T-helper 17 cell (primary cell): ENCODE measurements around the gene GATA3. TPM values are rescaled to one million over a fixed set of nuclear protein-coding genes. Genes with fewer than 3 reads are reported as not detected.
A peak's percentile ranks its signal among the peaks of the same experiment; 100 is the strongest.

Experiments used
- ATAC-seq: fragments of 150-1000 bp; cut with Tn5 transposase; 2 replicates; pipeline ENCODE4 v1.10.0; 2021; ENCODE audit warnings: mild to moderate bottlenecking, moderate library complexity
- DNase-seq, 3 donors: peaks; one replicate each; pipeline versions ENCODE4 v3.0.0 to v3.0.0-alpha.2; 2020 to 2021
- H3K9me3 ChIP-seq: one replicate; pipeline ENCODE4 v1.7.0; 2013; ENCODE audit warnings: low read length, mild to moderate bottlenecking; ENCODE audit not compliant: control insufficient read depth, poor library complexity, severe bottlenecking
- H3K27ac Mint-ChIP-seq: one replicate; pipeline ENCODE4 v1.8.0; 2022; ENCODE audit warnings: mild to moderate bottlenecking, moderate library complexity, mixed read lengths
- H3K27me3 Mint-ChIP-seq: one replicate; pipeline ENCODE4 v1.8.0; 2022; ENCODE audit warnings: mixed read lengths
- H3K36me3 Mint-ChIP-seq: one replicate; pipeline ENCODE4 v1.8.0; 2022; ENCODE audit warnings: low read depth, mixed read lengths
- H3K4me1 Mint-ChIP-seq: one replicate; pipeline ENCODE4 v1.8.0; 2022; ENCODE audit warnings: mild to moderate bottlenecking, mixed read lengths
- H3K4me3 Mint-ChIP-seq: one replicate; pipeline ENCODE4 v1.8.0; 2022; ENCODE audit warnings: mild to moderate bottlenecking, moderate library complexity, mixed read lengths
- total RNA-seq, 4 donors: library from RNA in 2 of 4; stranded (reverse) in 2 of 4; gene quantifications; one replicate each; pipeline ENCODE4 v1.2.3 and lab custom pipeline; 2022 to 2026

The GATA3 gene
- total RNA-seq, 2 donors from 2014 or later = 91.9 to 149 TPM

- Mint-ChIP-seq H3K36me3 (peaks cover 16% of the 10 kb centered on the region), H3K27me3 (no peaks in the 10 kb centered on the region), H3K4me1 (peaks cover 68% of the 10 kb centered on the region), H3K4me3 (peak overlapping the region; percentile 56), H3K27ac (peak overlapping the region; percentile 94)
- ATAC-seq (no peak), DNase-seq (no peak)
- H3K9me3 ChIP-seq = no peaks in the 10 kb centered on the region
Observed at GRCh38 chr10:8066797-8067196, 12.3 kb downstream of the GATA3 start.

- no peaks in the 10 kb centered on the region for H3K27me3 Mint-ChIP-seq
- H3K4me3 Mint-ChIP-seq = peak overlapping the region; percentile 82
- DNase-seq = no peak
- no peaks in the 10 kb centered on the region for H3K9me3 ChIP-seq
- ATAC-seq = no peak
- peaks cover 24% of the 10 kb centered on the region for H3K36me3 Mint-ChIP-seq
- peaks cover 59% of the 10 kb centered on the region for H3K4me1 Mint-ChIP-seq
- peak overlapping the region; percentile 94 for H3K27ac Mint-ChIP-seq
Observed at GRCh38 chr10:8069108-8069507, 14.6 kb downstream of the GATA3 start.

- no peak for ATAC-seq
- DNase-seq = no peak
- H3K36me3 Mint-ChIP-seq = peaks cover 22% of the 10 kb centered on the region
- peak overlapping the region; percentile 82 for H3K4me3 Mint-ChIP-seq
- peaks cover 56% of the 10 kb centered on the region for H3K4me1 Mint-ChIP-seq
- H3K9me3 ChIP-seq = no peaks in the 10 kb centered on the region
- H3K27me3 Mint-ChIP-seq = no peaks in the 10 kb centered on the region
- H3K27ac Mint-ChIP-seq = peak overlapping the region; percentile 94
Observed at GRCh38 chr10:8069627-8070026, 15.1 kb downstream of the GATA3 start.

GRCh38 chr10:8070440-8070839 lies 16.0 kb downstream of the GATA3 start:
- Mint-ChIP-seq H3K4me3 (peak overlapping the region; percentile 47), H3K36me3 (peaks cover 24% of the 10 kb centered on the region), H3K27ac (peak overlapping the region; percentile 94), H3K27me3 (no peaks in the 10 kb centered on the region), H3K4me1 (peaks cover 58% of the 10 kb centered on the region)
- no peak for DNase-seq
- no peak for ATAC-seq
- no peaks in the 10 kb centered on the region for H3K9me3 ChIP-seq

- Mint-ChIP-seq H3K4me3 (peak overlapping the region; percentile 47), H3K27ac (peak overlapping the region; percentile 94), H3K27me3 (no peaks in the 10 kb centered on the region), H3K4me1 (peaks cover 55% of the 10 kb centered on the region), H3K36me3 (peaks cover 24% of the 10 kb centered on the region)
- no peak for ATAC-seq
- DNase-seq = no peak
- no peaks in the 10 kb centered on the region for H3K9me3 ChIP-seq
Observed at GRCh38 chr10:8071006-8071405, 16.5 kb downstream of the GATA3 start.

GRCh38 chr10:8071666-8072065 lies 17.2 kb downstream of the GATA3 start:
- Mint-ChIP-seq H3K36me3 (peaks cover 20% of the 10 kb centered on the region), H3K27ac (peak overlapping the region; percentile 94), H3K4me1 (peaks cover 49% of the 10 kb centered on the region), H3K4me3 (peak overlapping the region; percentile 36), H3K27me3 (no peaks in the 10 kb centered on the region)
- DNase-seq (no peak), ATAC-seq (no peak)
- H3K9me3 ChIP-seq = no peaks in the 10 kb centered on the region

GRCh38 chr10:8072211-8072610 lies 17.7 kb downstream of the GATA3 start:
- no peak for DNase-seq
- Mint-ChIP-seq H3K27ac (peak overlapping the region; percentile 94), H3K27me3 (no peaks in the 10 kb centered on the region), H3K4me1 (peaks cover 44% of the 10 kb centered on the region), H3K36me3 (peaks cover 20% of the 10 kb centered on the region), H3K4me3 (peak overlapping the region; percentile 36)
- ATAC-seq = no peak
- H3K9me3 ChIP-seq = no peaks in the 10 kb centered on the region

GRCh38 chr10:8073691-8074416 lies 19.4 kb downstream of the GATA3 start:
- Mint-ChIP-seq H3K4me3 (peak overlapping the region; percentile 78), H3K4me1 (peaks cover 39% of the 10 kb centered on the region), H3K36me3 (peaks cover 20% of the 10 kb centered on the region), H3K27me3 (no peaks in the 10 kb centered on the region), H3K27ac (peak overlapping the region; percentile 94)
- ATAC-seq (no peak), DNase-seq (no peak)
- no peaks in the 10 kb centered on the region for H3K9me3 ChIP-seq

- no peak for DNase-seq
- ATAC-seq = peak; percentile 20
- no peaks in the 10 kb centered on the region for H3K9me3 ChIP-seq
- no peaks in the 10 kb centered on the region for H3K27me3 Mint-ChIP-seq
- H3K36me3 Mint-ChIP-seq = peaks cover 16% of the 10 kb centered on the region
- peak overlapping the region; percentile 94 for H3K27ac Mint-ChIP-seq
- H3K4me3 Mint-ChIP-seq = peak overlapping the region; percentile 50
- peaks cover 32% of the 10 kb centered on the region for H3K4me1 Mint-ChIP-seq
Observed at GRCh38 chr10:8074881-8075280, 20.4 kb downstream of the GATA3 start.

GRCh38 chr10:8075282-8076260 lies 21.1 kb downstream of the GATA3 start:
- peak overlapping the region; percentile 66 for H3K27ac Mint-ChIP-seq
- peak; percentile 12 for ATAC-seq
- no peak overlapping the region for H3K4me3 Mint-ChIP-seq
- H3K27me3 Mint-ChIP-seq = no peaks in the 10 kb centered on the region
- H3K4me1 Mint-ChIP-seq = peaks cover 27% of the 10 kb centered on the region
- no peaks in the 10 kb centered on the region for H3K9me3 ChIP-seq
- peaks cover 13% of the 10 kb centered on the region for H3K36me3 Mint-ChIP-seq
- no peak for DNase-seq

- no peak for DNase-seq
- H3K4me3 Mint-ChIP-seq = no peak overlapping the region
- peaks cover 10% of the 10 kb centered on the region for H3K36me3 Mint-ChIP-seq
- no peak overlapping the region for H3K27ac Mint-ChIP-seq
- peak; percentile 38 for ATAC-seq
- no peaks in the 10 kb centered on the region for H3K9me3 ChIP-seq
- no peaks in the 10 kb centered on the region for H3K27me3 Mint-ChIP-seq
- peaks cover 19% of the 10 kb centered on the region for H3K4me1 Mint-ChIP-seq
Observed at GRCh38 chr10:8076933-8077332, 22.4 kb downstream of the GATA3 start.

- no peaks in the 10 kb centered on the region for H3K9me3 ChIP-seq
- no peaks in the 10 kb centered on the region for H3K27me3 Mint-ChIP-seq
- peaks cover 4% of the 10 kb centered on the region for H3K36me3 Mint-ChIP-seq
- no peak overlapping the region for H3K4me3 Mint-ChIP-seq
- H3K27ac Mint-ChIP-seq = no peak overlapping the region
- no peak for DNase-seq
- no peak for ATAC-seq
- H3K4me1 Mint-ChIP-seq = peaks cover 12% of the 10 kb centered on the region
Observed at GRCh38 chr10:8078027-8078426, 23.5 kb downstream of the GATA3 start.

- H3K4me1 Mint-ChIP-seq = peaks cover 9% of the 10 kb centered on the region
- no peaks in the 10 kb centered on the region for H3K9me3 ChIP-seq
- H3K36me3 Mint-ChIP-seq = peaks cover 4% of the 10 kb centered on the region
- H3K4me3 Mint-ChIP-seq = no peak overlapping the region
- ATAC-seq (no peak), DNase-seq (no peak)
- H3K27me3 Mint-ChIP-seq = no peaks in the 10 kb centered on the region
- peak overlapping the region; percentile 9 for H3K27ac Mint-ChIP-seq
Observed at GRCh38 chr10:8079126-8079525, 24.6 kb downstream of the GATA3 start.
